ENCODE results near the gene CNST.
A peak's percentile ranks its signal among the peaks of the same experiment; 100 is the strongest.
"Not testable (repeated sequence)": the region's sequence is repeated elsewhere in the genome, so short reads cannot be mapped to it uniquely, and the experiment has no call there.

The CNST gene

GRCh38 chr1:246559310-246559709 is 6.9 kb upstream of the CNST start:
- DNase-seq (ENCODE audit: low spot score): no peak

DNA sequence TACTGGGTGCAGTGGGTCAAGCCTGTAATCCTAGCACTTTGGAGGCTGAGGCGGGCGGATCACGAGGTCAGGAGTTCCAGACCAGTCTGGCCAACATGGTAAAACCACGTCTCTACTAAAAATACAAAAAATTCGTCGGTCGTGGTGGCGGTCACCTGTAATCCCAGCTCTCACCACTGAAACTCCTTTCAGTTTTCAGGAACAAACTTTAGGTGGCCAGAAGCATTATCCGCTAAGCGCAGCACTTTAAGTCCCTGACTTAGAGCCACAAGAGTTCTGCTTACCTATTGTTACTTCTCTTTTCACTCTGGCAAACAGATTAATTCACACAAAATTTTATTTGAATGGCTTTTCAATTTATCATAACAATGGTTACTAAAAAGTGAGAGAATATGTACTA is 5.4 kb upstream of the CNST start:
- DNase-seq (ENCODE audit: low spot score): not testable (repeated sequence)

DNA sequence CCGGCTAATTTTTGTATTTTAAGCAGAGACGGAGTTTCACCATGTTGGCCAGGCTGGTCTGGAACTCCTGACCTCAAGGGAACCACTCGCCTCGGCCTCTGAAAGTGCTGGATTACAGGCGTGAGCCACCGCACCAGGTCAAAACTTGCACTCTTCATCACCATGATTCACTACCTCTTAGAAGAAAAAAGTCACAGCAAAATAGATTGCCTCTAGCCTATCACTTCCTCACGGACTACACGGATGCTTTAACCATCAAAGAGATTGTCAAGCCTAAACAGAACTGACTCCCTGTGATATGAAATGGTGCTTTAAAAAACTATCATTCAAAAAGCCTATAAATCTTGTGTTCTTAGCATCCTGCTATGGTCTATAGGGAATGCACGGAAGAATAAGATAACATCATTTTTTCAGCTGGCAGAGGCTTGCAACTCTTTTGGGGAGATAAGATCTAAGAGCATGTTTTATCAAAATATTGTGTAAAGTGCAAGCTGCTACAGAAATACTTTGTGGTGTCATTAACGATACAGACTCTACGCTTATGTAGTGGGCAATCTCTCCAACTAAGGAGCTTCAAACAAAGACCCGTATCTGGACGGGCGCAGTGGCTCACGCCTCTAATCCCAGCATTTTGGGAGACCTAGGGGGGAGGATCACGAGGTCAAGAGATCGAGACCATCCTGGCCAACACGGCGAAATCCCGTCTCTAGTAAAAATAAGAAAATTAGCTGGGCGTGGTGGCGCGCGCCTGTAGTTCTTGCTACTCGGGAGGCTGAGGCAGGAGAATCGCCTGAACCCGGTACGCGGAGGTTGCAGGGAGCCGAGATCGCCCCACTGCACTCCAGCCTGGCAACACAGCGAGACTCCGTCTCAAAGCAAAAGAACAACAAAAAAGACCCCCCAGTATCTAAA is 1.2 kb upstream of the CNST start:
- no peak for DNase-seq (ENCODE audit: low spot score)

DNA sequence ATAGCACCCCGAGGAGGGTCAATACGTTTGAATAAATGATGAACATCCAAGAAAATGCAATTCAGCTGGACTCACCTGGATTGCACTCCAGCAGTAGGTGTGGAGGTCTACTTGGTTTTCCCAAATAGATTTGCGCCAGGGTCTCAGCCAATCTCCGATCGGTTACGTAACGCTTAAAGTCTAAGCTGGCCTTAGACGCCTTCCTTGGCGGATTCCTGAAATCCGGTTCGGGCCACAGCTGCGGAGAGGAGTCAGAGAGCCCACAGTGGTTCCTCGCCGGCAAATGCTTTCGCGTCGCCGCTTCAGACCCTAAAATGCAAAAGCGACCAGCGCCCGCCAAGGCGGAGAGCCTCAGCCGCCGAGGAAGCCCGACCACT is 517 bp upstream of the CNST start:
- DNase-seq (ENCODE audit: low spot score): peak; percentile 24

GRCh38 chr1:246566813-246567645 is 773 bp downstream of the CNST start:
- DNase-seq (ENCODE audit: low spot score): peak; percentile 69

GRCh38 chr1:246567646-246568235 is 1.5 kb downstream of the CNST start:
- DNase-seq (ENCODE audit: low spot score): no peak

- no peak for DNase-seq (ENCODE audit: low spot score)
Observed at GRCh38 chr1:246569248-246570238, 3.3 kb downstream of the CNST start.

GRCh38 chr1:246571309-246571708 is 5.1 kb downstream of the CNST start:
- DNase-seq (ENCODE audit: low spot score): not testable (repeated sequence)

DNA sequence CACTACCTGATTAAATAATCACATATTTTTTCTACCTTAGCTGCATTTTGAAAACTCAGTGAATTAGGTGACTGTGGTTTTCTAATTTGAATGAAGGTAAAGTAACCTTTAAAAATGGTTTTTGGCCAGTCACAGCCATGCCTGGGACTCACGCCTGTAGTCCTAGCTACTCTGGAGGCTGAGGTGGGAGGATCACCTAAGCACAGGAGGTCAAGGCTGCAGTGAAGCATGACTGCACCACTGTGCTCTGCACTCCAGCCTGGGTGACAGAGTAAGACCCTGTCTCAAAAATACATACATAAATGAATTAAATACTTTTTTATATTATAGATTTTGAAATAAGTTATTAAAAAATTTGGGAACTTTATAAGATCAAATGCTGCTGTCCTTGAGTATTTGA is 5.7 kb downstream of the CNST start:
- no peak for DNase-seq (ENCODE audit: low spot score)

DNA sequence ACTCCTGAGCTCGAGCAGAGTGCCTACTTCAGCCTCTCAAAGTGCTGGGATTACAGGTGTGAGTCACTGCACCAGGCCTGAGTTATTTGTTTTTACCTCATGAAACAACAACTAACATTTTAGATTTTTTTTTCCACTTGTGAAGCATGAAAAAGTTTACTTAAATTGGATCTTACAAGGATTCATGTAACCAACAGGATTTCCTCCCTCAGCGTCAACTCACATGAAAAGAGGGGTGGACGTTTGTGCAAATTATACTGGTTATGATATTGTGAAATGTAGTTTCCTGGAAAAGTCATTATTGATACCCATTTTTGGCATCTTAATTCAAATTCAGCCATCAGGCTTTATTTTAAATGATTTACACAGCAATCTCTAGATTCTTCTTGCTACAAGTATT is 6.5 kb downstream of the CNST start:
- DNase-seq (ENCODE audit: low spot score): no peak

GRCh38 chr1:246573491-246573890 is 7.2 kb downstream of the CNST start:
- no peak for DNase-seq (ENCODE audit: low spot score)

- no peak for DNase-seq (ENCODE audit: low spot score)
Observed at GRCh38 chr1:246576709-246577032, 10.4 kb downstream of the CNST start.

DNA sequence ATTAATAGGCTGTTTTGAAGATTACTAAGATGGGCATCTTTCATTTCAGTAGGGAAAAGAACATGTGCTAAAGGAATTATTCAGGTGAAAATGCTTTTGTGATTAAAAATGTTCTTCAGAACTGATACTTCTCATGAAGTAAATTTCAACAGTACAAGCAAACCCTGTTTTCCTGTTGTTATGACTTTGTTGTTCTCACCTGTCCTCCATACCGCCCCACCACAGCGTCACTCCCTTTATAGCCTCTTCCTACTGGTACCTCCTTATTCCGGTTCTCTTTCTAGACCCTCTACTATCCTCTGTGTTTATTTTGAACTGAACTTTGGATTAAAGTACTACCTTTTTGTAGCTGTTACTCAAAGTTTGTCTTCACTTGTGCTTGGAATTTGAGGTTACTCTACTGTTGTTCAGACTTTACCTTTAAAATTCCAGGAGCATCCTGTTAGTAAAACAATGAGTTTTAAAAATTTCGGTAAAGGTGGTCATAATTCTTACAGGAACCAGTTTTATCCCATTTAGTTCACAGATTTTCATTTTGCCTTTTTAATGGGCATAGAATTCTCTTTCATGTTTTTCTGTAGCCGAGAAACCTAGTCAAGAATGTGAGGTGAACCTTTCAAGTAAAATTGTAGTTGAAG is 10.9 kb downstream of the CNST start:
- DNase-seq (ENCODE audit: low spot score): no peak

DNA sequence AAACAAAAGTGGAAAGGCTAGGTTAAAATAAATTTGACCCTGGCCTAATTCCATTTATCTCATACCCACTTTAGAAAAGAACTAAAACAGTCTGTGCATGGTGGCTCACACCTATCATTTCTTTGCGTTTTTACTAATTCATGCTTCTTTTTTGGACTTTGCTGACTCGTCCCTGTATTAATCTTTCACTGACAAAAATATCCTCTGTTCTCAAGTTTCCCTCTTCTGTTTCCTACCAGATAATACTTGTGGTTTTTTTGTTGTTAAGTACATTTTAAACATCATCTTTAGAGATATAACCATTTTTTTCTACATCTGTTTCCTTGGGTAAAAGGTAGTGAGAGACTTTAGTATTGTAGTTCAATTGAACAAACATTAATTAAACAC is 11.5 kb downstream of the CNST start:
- DNase-seq (ENCODE audit: low spot score): no peak

GRCh38 chr1:246579818-246580217 is 13.6 kb downstream of the CNST start:
- peak; percentile 8 for DNase-seq (ENCODE audit: low spot score)

- DNase-seq (ENCODE audit: low spot score): no peak
Observed at GRCh38 chr1:246580497-246581370, 14.5 kb downstream of the CNST start.

DNA sequence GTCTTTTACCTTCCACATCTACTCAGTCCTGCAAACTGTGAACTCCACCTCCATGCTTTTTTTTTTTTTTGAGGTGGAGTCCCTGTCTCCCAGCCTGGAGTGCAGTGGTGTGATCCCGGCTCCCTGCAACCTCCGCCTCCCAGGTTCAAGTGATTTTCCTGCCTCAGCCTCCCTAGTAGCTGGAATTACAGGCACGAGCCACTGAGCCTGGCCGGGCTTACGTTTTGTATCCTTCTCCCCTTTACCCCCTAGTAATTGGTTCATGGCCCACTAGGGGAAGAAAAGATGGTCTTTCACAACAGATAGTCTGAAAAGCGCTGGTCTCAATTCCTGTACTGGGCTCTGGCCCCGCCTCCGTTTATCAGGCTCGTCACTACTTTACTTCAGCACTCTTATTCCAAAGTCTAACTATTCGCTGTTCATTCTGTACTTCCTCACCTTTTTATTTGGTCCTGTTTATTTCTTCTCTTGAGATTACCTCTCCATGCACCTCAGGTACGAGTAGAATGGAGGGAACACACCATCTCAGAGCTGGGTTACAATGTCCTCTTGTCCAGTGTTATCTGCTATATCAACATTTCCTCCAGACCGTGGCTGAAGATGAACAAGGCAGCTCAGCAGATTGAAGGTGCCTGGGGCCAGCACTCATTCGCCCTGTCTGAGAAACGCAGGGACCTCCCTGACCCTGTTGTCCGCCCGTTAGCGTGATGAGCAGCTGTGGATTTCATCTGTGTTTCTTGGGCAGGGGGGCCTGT is 16.2 kb downstream of the CNST start:
- DNase-seq (ENCODE audit: low spot score): no peak

DNA sequence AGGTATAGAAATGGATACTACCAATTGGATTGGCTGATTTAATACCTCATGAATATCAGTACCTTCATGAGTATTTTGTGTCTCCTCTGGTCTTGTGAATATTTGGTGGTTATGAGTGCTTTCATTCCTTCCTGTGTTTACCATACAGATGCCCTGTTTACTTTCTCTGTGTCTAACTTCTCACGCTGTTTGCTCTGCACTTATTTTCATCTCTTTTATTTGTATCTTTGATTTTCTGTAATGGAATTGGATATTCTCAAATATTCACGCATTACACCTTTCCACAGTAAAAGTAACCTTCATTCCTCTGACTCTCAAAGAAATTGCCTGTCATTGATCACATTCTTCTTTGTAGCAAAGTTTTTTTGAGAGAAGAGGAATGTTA is 16.8 kb downstream of the CNST start:
- DNase-seq (ENCODE audit: low spot score): no peak

DNA sequence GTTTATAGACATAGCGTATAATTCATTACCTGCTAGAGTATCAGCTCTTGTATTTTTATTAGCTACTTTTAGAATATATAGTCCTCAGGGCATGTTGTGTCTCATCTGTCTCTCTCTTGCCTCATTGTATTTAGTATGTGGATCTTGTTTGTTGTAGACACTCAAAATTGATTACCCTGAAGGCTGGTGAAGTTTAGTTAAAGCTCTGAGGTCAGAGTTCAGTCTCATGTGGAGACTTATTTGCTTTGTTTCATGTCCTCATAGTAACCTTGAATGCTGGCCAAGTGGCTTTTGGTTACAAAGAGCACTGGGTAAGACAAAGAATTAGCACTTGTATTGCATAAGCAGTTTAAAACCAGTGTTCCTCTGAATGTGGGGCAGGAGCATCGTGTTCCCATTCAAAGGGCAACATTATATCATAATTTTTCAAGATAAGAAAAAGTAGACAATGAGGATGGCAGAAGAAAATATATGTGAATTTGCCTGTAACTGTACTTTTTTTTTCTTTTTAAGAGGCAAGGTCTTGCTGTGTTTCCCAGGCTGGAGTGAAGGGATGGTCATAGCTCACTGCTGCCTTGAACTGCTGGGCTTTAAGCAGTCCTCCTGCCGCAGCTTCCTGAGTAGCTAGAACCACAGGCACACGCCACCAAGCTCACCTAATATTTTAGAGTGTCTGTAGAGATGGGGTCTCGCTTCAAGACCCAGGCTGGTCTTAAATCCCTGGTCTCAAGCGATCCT is 17.4 kb downstream of the CNST start:
- peak; percentile 25 for DNase-seq (ENCODE audit: low spot score)
